MM.1S (cell line): ENCODE measurements around the gene RNF111.

Experiments
- EZH2 ChIP-seq: fragments of 300-600 bp; sonication (generic); optimal IDR thresholded peaks from 2 replicates; pipeline ENCODE3; 2017; ENCODE audit warnings: low read depth, mild to moderate bottlenecking, antibody characterized with exemption, low read length, mixed read lengths
- TF ChIP-seq, protein P1 (sequence below): fragments of 300-600 bp; sonication (generic); IDR thresholded peaks from 2 replicates; pipeline ENCODE4 v1.5.1; 2016; ENCODE audit warnings: antibody characterized with exemption, low read length, mixed read lengths

DNA sequence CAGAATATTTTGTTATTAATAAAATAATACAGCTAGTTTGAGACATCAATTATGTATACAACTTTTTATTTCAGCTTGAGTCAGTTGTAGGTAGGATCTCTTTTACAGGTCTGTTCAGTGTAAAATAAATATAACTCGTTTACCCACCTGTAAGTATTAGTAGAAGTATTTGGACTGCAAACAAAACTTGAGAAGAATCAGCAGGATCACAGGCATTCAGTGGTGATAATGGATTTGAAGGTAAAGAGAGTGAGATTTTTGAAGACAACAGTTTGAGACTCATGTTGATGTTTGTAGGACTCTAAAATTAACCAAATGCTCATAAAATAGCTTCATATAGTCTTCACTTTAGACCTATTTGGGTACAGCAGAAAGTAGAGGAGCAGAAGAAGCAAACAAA is 82.0 kb downstream of the RNF111 start:
- TF ChIP-seq, protein P1, sequence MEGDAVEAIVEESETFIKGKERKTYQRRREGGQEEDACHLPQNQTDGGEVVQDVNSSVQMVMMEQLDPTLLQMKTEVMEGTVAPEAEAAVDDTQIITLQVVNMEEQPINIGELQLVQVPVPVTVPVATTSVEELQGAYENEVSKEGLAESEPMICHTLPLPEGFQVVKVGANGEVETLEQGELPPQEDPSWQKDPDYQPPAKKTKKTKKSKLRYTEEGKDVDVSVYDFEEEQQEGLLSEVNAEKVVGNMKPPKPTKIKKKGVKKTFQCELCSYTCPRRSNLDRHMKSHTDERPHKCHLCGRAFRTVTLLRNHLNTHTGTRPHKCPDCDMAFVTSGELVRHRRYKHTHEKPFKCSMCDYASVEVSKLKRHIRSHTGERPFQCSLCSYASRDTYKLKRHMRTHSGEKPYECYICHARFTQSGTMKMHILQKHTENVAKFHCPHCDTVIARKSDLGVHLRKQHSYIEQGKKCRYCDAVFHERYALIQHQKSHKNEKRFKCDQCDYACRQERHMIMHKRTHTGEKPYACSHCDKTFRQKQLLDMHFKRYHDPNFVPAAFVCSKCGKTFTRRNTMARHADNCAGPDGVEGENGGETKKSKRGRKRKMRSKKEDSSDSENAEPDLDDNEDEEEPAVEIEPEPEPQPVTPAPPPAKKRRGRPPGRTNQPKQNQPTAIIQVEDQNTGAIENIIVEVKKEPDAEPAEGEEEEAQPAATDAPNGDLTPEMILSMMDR: no peak
- TF ChIP-seq EZH2: no peak
